ENCODE measurements around the gene UGT1A5.
"Not testable (repeated sequence)": the region's sequence is repeated elsewhere in the genome, so short reads cannot be mapped to it uniquely, and the experiment has no call there.

Gene UGT1A5

DNA sequence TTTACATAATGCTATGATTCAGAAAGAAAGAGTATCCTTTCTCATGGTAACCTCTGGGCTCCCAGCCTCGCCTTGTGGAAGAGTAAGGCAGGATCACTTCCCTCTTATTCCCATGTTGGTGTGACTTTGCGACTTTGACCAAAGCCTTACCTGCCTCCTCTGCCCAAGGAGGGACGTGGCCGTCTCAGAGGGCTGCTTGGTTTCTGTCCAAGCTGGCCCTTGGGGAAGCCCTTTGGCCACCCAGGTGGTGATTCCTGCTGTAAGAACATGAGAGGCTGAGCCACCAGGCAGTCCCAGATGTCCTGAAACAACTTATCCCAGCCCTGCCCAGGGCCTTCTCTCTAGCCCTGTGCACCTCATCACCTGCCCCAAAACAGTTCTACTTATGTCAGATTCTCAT lies 14.0 kb upstream of the UGT1A5 start:
- ATAC-seq, result no peak

DNA sequence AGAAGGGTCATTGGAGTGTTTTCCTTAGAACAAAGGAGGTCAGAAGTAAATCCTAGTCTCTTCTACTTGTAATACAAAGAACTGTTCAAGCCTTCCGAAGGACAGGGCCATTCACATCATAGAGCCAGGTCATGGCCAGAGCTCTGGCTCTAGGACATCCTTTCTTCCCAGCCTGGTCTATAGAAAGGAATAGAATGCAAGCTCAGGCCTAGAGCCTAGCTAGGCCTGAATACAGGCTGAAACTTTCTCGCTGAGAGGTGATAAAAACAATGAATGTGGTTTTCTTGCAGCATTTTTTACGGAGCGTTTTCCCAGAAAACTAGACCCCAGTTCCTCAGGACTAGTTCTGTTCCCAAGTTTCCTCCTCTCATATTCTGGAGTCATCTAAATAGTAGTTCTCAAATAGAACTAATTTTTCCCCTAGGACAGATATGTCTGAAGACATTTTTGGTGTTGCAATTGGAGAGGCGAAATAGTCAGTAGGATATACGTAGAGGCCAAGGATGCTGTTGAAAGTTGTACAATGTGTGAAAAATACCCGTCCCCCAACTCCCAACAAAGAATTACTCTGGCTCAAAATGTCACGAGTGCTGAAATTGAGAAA lies 13.2 kb upstream of the UGT1A5 start:
- no peak for ATAC-seq

- ATAC-seq, result no peak
Measured at GRCh38 chr2:233700028-233700635, 12.6 kb upstream of the UGT1A5 start.

DNA sequence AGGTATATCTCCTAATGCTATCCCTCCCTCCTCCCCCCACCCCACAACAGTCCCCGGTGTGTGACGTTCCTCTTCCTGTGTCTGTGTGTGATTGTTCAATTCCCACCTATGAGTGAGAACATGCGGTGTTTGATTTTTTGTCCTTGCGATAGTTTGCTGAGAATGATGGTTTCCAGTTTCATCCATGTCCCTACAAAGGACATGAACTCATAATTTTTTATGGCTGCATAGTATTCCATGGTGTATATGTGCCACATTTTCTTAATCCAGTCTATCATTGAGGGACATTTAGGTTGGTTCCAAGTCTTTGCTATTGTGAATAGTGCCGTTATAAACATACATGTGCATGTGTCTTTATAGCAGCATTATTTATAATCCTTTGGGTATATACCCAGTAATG lies 11.9 kb upstream of the UGT1A5 start:
- not testable (repeated sequence) for ATAC-seq

DNA sequence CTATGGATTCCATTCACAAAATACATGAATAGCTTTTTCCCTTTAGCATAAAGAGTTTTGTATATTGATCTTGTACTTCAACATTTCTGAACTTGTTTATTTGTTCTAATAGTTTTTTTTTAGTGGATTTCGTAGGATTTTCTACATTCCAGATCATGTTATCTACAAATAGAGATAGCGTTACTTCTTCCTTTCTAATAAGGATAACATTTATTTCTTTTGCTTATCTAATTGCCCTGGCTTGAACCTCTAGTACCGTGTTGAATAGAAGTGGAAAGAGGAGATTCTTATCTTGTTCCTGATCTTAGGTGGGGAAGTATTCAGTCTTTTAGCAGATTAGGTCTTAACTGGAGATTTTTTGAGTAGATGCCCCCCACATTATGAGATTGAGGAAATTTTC lies 10.5 kb upstream of the UGT1A5 start:
- no peak for ATAC-seq

DNA sequence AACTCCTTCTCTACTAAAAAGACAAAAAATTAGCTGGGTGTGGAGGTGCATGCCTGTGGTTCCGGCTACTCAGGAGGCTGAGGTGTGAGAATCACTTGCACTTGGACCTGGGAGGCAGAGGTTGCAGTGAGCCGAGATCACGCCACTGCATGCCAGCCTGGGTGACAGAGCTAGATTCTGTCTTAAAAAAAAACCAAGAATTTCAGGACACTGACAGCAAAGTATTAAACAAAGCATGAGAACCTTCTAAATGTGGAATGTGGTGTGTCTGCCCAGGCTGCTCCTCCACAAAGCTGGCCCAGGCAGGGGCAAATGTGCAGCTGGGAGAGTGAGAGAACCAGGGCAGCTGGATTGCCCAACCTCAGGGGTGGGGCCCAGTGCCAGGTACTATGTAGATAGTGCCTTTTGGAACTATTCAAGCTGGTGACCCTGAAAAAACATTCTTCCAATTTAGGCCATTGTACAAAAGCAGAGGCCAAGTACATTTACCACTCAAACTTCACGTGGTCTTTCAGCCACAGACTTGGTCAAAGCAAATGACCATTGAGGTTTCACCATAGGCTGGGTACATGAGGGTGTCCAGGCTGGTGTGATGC lies 6.7 kb upstream of the UGT1A5 start:
- ATAC-seq, result no peak

GRCh38 chr2:233706720-233707119 lies 6.0 kb upstream of the UGT1A5 start:
- no peak for ATAC-seq

DNA sequence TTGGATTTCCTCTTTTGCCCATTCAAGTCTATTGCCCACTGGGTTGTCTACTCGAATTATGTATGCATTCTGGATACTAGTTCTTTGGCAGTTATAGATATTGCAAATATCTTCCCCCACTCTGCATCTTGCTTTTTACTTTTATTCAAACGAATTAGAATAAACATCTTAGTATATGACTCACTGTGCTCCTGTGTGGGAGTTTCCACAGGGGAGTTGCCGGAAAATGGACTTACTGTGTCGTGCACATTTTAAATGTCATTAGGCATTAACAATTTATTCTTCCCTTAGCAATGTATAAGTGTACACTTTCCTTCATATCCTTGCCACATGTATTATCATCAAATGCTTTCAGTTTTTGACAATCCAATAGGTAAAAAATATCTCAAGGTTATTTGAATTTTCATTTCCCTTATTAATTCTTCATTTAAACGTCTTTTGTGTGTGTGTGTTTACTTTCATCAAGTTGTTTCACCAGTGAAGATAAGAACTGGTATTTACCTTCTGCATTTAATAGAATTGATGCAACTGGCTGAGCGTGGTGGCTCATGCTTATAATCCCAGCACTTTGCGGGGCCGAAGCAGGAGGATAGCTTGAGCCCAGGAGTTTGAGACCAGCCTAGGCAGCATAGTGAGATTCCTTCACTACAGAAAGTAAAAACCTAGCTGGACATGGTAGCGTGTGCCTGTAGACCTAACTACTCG lies 4.6 kb upstream of the UGT1A5 start:
- ATAC-seq, result no peak

DNA sequence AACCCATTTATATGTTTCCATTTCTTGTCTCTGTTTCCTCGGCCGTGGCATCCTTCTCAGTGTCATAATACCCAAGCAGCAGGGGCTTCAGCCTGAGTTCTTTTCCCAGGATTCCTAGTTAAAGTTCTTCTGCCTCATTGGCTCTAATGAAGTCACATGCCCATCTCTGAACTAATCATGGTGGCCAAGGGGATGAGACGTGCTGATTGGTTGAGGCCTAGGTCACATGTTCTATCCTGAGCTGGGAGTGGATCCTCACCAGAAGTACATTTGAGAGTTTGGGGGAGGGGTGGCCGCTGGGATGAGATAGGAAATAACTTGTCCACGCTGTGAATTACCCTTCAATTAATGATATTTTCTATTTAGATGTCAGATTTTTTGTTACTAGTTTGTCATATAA lies 3.8 kb upstream of the UGT1A5 start:
- no peak for ATAC-seq

DNA sequence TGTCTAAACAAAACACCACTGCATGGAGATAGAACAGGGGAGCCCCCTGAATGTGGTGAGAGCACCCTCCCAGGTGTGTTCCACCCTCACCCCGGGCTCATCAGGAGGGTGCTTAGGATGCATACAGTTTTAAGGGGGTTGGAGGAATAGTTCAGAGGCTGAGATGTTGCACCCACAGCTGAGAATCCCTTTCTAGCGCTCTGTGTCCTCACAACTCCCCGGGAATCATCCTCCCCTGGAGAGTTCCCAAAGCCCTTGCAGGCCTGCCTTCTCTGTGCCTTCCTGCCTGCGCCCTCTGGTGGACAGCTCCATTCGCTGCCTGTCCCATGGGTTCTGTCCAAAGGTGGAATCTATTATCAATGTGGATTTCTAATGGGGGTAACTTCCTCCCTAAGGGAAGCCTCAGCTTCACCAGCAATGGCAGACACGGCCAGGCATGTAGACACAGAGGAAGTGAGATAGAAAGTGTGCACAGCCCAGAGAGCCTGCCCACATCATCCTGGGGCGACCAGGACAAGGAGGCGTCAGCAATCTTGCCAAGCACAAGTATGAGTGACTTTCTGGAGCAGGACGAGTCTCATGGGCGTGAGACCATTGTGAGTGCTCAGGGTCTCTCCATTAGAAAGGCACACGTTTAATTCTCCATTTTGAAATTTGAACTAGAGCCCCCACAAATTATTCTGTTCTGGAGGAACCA lies 1.2 kb upstream of the UGT1A5 start:
- peak in 1 of 2 donors; percentile 35 for ATAC-seq

DNA sequence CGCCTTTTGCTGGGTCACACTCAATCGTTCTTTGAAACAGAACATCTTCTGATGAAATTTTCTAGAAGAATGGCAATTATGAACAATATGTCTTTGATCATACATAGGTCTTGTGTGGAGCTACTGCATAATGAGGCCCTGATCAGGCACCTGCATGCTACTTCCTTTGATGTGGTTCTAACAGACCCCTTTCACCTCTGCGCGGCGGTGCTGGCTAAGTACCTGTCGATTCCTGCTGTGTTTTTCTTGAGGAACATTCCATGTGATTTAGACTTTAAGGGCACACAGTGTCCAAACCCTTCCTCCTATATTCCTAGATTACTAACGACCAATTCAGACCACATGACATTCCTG lies 532 bp downstream of the UGT1A5 start:
- no peak for ATAC-seq

DNA sequence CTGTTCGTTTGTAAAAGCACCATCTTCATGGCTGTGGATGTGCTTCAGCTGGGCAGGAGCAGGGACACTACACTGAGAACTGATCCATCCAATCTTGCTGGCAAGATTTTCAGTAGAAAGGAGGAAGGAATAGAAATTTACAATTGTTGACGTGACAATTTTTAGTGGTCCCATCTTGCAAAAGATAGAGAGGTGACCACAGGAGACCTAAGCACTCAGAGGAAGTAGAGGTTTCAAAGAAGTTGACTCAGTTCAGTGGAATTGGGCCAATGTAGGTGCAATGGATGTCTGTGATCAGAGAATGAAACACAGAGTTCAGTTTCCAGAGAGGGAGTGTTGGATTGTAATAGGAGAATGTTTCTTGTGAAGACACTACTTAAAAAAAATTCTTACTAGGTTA lies 1.4 kb downstream of the UGT1A5 start:
- ATAC-seq, result no peak

- ATAC-seq, result no peak
Measured at GRCh38 chr2:233718552-233718951, 5.8 kb downstream of the UGT1A5 start, which contains the start of gene UGT1A4. Gene UGT1A4, plus strand, starts transcription at chr2:233718736. Its CDS starts 85 bp downstream, at chr2:233718821.

GRCh38 chr2:233728723-233729301 lies 16.1 kb downstream of the UGT1A5 start, which contains the start of gene UGT1A3:
Gene UGT1A3, plus strand, starts transcription at chr2:233729042. Its CDS starts 85 bp downstream, at chr2:233729127.
- no peak for ATAC-seq

DNA sequence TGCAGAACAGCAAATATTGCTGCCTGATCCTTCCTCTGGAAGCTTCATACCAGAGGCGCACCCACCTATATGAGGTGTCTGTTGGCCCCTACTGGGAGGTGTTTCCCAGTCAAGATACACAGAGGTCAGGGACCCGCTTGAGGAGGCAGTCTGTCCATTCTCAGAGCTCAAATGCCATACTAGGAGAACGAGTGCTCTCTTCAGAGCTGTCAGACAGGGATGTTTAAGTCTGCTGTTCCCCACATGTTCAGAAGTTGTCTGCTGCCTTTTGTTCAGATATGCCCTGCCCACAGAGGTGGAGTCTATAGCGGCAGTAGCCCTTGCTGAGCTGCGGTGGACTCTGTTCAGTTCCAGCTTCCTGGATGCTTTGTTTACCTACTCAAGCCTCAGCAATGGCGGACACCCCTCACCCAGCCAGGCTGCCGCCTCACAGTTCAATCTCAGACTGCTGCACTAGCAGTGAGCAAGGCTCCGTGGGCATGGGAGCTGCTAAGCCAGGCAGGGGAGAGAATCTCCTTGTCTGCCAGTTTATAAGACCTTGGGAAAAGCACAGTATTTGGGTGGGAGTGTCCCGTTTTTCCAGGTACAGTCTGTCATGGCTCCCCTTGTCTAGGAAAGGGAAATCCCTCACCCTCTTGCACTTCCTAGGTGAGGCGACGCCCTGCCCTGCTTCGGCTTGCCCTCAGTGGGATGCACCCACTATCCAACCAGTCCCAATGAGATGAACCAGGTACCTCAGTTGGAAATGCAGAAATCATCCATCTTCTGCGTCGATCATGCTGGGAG lies 24.4 kb downstream of the UGT1A5 start:
- not testable (repeated sequence) for ATAC-seq

- no peak for ATAC-seq
Measured at GRCh38 chr2:233740870-233741269, 28.2 kb downstream of the UGT1A5 start.

GRCh38 chr2:233743464-233744259 lies 31.0 kb downstream of the UGT1A5 start:
- no peak for ATAC-seq

- no peak for ATAC-seq
Measured at GRCh38 chr2:233745073-233745755, 32.5 kb downstream of the UGT1A5 start.

- ATAC-seq, result not testable (repeated sequence)
Measured at GRCh38 chr2:233745838-233746237, 33.1 kb downstream of the UGT1A5 start.
